K562 (cell line): ENCODE results near the gene LEAP2. TPM values are rescaled to one million over a fixed set of nuclear protein-coding genes. Genes with fewer than 3 reads are reported as not detected.

Source experiments
- ATAC-seq: fragments of 200-7000 bp; cut with Tn5 transposase; 3 replicates; pipeline ENCODE4 v1.9.1; 2020; ENCODE audit warnings: moderate library complexity
- BruUV-seq: library from RNA; stranded (reverse); fragments of 400-500 nt; replicated peaks from 2 replicates; lab custom pipeline; 2021; lab: Mats Ljungman, UMichigan
- CTCF ChIA-PET: fragments of 300-600 bp; formaldehyde crosslinking; extraction: SDS; loops from one replicate; lab custom pipeline; 2021; ENCODE audit warnings: low intra/inter-chr PET ratio; lab: Yijun Ruan, JAX
- POLR2A ChIA-PET: fragments of 300-600, 350-650 bp; sonication (Branson Sonifier 250); formaldehyde crosslinking; extraction: SDS; loops from one replicate; lab custom pipeline; 2021; ENCODE audit warnings: antibody characterized with exemption, inconsistent platforms; lab: Yijun Ruan, JAX
- DNase-seq, 4 experiments: peaks; one replicate each; pipeline versions ENCODE4 v3.0.0 to v3.0.0-alpha.2; 2011 to 2018; ENCODE audit warnings: low spot score in 3 of 4, mixed read lengths in 3 of 4; ENCODE audit errors: extremely low read depth in 1 of 4
- FAIRE-seq: peaks from 2 replicates; lab custom pipeline; 2011; peaks lifted over from hg19 to GRCh38; lab: Jason Lieb, UNC
- H2AFZ ChIP-seq: 2 replicates; pipeline ENCODE4 v1.6.0; 2011; ENCODE audit warnings: low read depth, low read length, control low read depth, inconsistent platforms
- H3K27ac ChIP-seq: fragments of 200-600 bp; 3 replicates; pipeline ENCODE4 v1.8.0; 2011; ENCODE audit warnings: low read depth, mild to moderate bottlenecking, control low read depth, inconsistent platforms, low read length, moderate library complexity, mixed read lengths; ENCODE audit errors: extremely low read depth
- H3K27me3 ChIP-seq, 2 experiments: fragments of 300-600 bp in 1 of 2; 2 replicates in 1 of 2; 3 replicates in 1 of 2; pipeline versions ENCODE4 v1.6.0 to v1.8.0; 2011; ENCODE audit warnings: inconsistent platforms in 2 of 2, low read length in 2 of 2, mild to moderate bottlenecking in 1 of 2, mixed read lengths in 1 of 2, moderate library complexity in 1 of 2; ENCODE audit not compliant: control insufficient read depth in 2 of 2, insufficient read depth in 2 of 2
- H3K36me3 ChIP-seq: fragments of 300-600 bp; 3 replicates; pipeline ENCODE4 v1.8.0; 2011; ENCODE audit warnings: mild to moderate bottlenecking, low read length, inconsistent platforms; ENCODE audit not compliant: control insufficient read depth, insufficient read depth
- H3K4me1 ChIP-seq, 2 experiments: fragments of 200-600 bp in 1 of 2; replicated peaks in 1 of 2; 2 replicates in 1 of 2; 3 replicates in 1 of 2; pipeline versions ENCODE4 v1.5.1 to v1.8.0; 2011; ENCODE audit warnings: inconsistent platforms in 2 of 2, low read length in 2 of 2, mild to moderate bottlenecking in 1 of 2, mixed read lengths in 1 of 2, moderate library complexity in 1 of 2; ENCODE audit not compliant: control insufficient read depth in 2 of 2, insufficient read depth in 2 of 2
- H3K4me2 ChIP-seq: 2 replicates; pipeline ENCODE4 v1.6.1; 2011; ENCODE audit warnings: low read length, control low read depth, inconsistent platforms, mixed read lengths; ENCODE audit not compliant: insufficient read depth
- H3K4me3 ChIP-seq: fragments of 200-600 bp; sonication (generic), shearing (Covaris generic); 2 replicates; pipeline ENCODE4 v1.5.1; 2016; ENCODE audit warnings: control low read depth, inconsistent platforms
- H3K79me2 ChIP-seq: fragments of 200-600 bp; 3 replicates; pipeline ENCODE4 v1.8.0; 2011; ENCODE audit warnings: low read length, inconsistent platforms; ENCODE audit not compliant: control insufficient read depth, insufficient read depth
- H3K9ac ChIP-seq, 2 experiments: 2 replicates each; pipeline versions ENCODE4 v1.6.0 to v1.6.1; 2011; ENCODE audit warnings: low read depth in 2 of 2, low read length in 2 of 2, control low read depth in 1 of 2, inconsistent platforms in 1 of 2, mild to moderate bottlenecking in 1 of 2, mixed read lengths in 1 of 2; ENCODE audit not compliant: insufficient read depth in 1 of 2
- H3K9me1 ChIP-seq: one replicate; pipeline ENCODE4 v1.6.0; 2011; ENCODE audit warnings: inconsistent platforms, mild to moderate bottlenecking, low read length, moderate library complexity; ENCODE audit not compliant: control insufficient read depth, insufficient read depth
- H3K9me3 ChIP-seq: replicated peaks from 2 replicates; pipeline ENCODE4 v1.5.1; 2011; ENCODE audit warnings: low read depth, low read length, inconsistent platforms; ENCODE audit not compliant: control insufficient read depth, insufficient read depth
- H4K20me1 ChIP-seq: replicated peaks from 2 replicates; pipeline ENCODE4 v1.6.1; 2011; ENCODE audit warnings: low read length, inconsistent platforms, mixed read lengths; ENCODE audit not compliant: control insufficient read depth, insufficient read depth
- ARID2 ChIP-seq: fragments of 450-650 bp; IDR thresholded peaks from 2 replicates; pipeline ENCODE4 v1.6.1; 2017; ENCODE audit warnings: antibody characterized with exemption, mild to moderate bottlenecking
- DPF2 ChIP-seq: fragments of 450-650 bp; IDR thresholded peaks from 2 replicates; pipeline ENCODE4 v1.6.1; 2016
- ESRRA ChIP-seq: fragments of 450-650 bp; IDR thresholded peaks from 2 replicates; pipeline ENCODE4 v1.6.1; 2014; ENCODE audit warnings: low read depth, mild to moderate bottlenecking, moderate library complexity, borderline replicate concordance
- FOXK1 ChIP-seq: sonication (generic); formaldehyde crosslinking; IDR thresholded peaks from 2 replicates; pipeline ENCODE4 v1.8.0; 2022; ENCODE audit warnings: missing genetic modification reagents, mild to moderate bottlenecking, borderline replicate concordance
- PHB ChIP-seq: fragments of 250-450 bp; sonication (Bioruptor Pico); IDR thresholded peaks from 2 replicates; pipeline ENCODE4 v1.5.0; 2021
- RAD51 ChIP-seq: fragments of 450-650 bp; IDR thresholded peaks from 2 replicates; pipeline ENCODE4 v1.7.1; 2016; ENCODE audit warnings: low read depth, mild to moderate bottlenecking, borderline replicate concordance
- RBBP5 ChIP-seq: fragments of 200-600 bp; sonication (generic); IDR thresholded peaks from 2 replicates; pipeline ENCODE4 v1.6.1; 2012; ENCODE audit warnings: borderline replicate concordance, mild to moderate bottlenecking, low read length, control low read depth, inconsistent platforms; ENCODE audit not compliant: insufficient read depth, poor library complexity, severe bottlenecking
- RFX1 ChIP-seq: fragments of 450-650 bp; IDR thresholded peaks from 2 replicates; pipeline ENCODE4 v1.6.1; 2016; ENCODE audit warnings: mild to moderate bottlenecking, moderate library complexity
- TCF3 ChIP-seq: sonication (generic); formaldehyde crosslinking; IDR thresholded peaks from 2 replicates; pipeline ENCODE4 v1.4.0; 2020; ENCODE audit warnings: mild to moderate bottlenecking, missing genetic modification reagents
- ZBTB8A ChIP-seq: fragments of 450-650 bp; IDR thresholded peaks from 2 replicates; pipeline ENCODE4 v1.6.1; 2018; ENCODE audit warnings: mild to moderate bottlenecking, moderate library complexity; ENCODE audit not compliant: partially characterized antibody
- ZNF133 ChIP-seq: fragments of 250-450 bp; sonication (Bioruptor Pico); IDR thresholded peaks from 2 replicates; pipeline ENCODE4 v1.4.0; 2020; ENCODE audit warnings: mild to moderate bottlenecking
- ZNF583 ChIP-seq: fragments of 250-450 bp; sonication (Bioruptor Pico); IDR thresholded peaks from 2 replicates; pipeline ENCODE4 v1.4.0; 2020
- ZNF695 ChIP-seq: fragments of 450-650 bp; formaldehyde crosslinking; IDR thresholded peaks from 2 replicates; pipeline ENCODE4 v1.4.0; 2020; ENCODE audit warnings: mild to moderate bottlenecking, moderate library complexity
- WGBS: fragments of 100-300 bp; shearing (Covaris generic); methylation state at CpG from one replicate; pipeline ENCODE4 v1.1.6; 2016; ENCODE audit warnings: low coverage, mixed read lengths; ENCODE audit not compliant: insufficient coverage; ENCODE audit errors: missing lambda C conversion rate; 5-methylcytosine and 5-hydroxymethylcytosine counted together
- in situ Hi-C: fragments of 300-500 bp; cut with MboI; formaldehyde crosslinking; loops from 4 replicates; pipeline ENCODE4 v1.15.0; 2018; ENCODE audit warnings: inconsistent platforms, mixed read lengths
- intact Hi-C: fragments of 100-400 bp; cut with micrococcal nuclease; formaldehyde crosslinking; loops from 2 replicates; pipeline ENCODE4 v1.14.2; 2022
- polyA plus RNA-seq, 8 experiments: library from polyadenylated mRNA; depleted of rRNA in 4 of 8; stranded (reverse) in 5 of 8; unstranded in 3 of 8; fragments of >200 nt; fragmentation: Nextera tagmentation in 2 of 8; fragmentation: Illumina TruSeq in 1 of 8; extraction: Ambion mirVana in 2 of 8; extraction: Trizol in 1 of 8; gene quantifications; 2 replicates each; pipeline versions ENCODE4 v1.2.1 to v1.2.3, GENCODE V29; 2011 to 2014; ENCODE audit warnings: inconsistent platforms in 1 of 8, missing spikeins in 1 of 8
- total RNA-seq, 7 experiments: library from RNA; depleted of rRNA in 6 of 7; stranded (reverse); fragments of >200 nt in 6 of 7; fragmentation: Illumina TruSeq in 2 of 7; extraction: Trizol in 2 of 7; gene quantifications; 2 replicates each; pipeline versions ENCODE4 v1.2.1 to v1.2.3, GENCODE V29; 2011 to 2021; ENCODE audit warnings: low replicate concordance in 1 of 7
- TF ChIP-seq, protein P1 (sequence below), 2 experiments: fragments of 450-650 bp; conservative IDR thresholded peaks; 2 replicates each; pipeline ENCODE4 v1.6.1; 2017; ENCODE audit warnings: mild to moderate bottlenecking in 2 of 2, moderate library complexity in 2 of 2
- TF ChIP-seq, protein P2 (sequence below), 2 experiments: IDR thresholded peaks in 1 of 2; conservative IDR thresholded peaks in 1 of 2; 2 replicates each; pipeline ENCODE4 v1.6.1; 2016; ENCODE audit warnings: low read depth in 2 of 2, mild to moderate bottlenecking in 1 of 2, missing compliant biosample characterization in 1 of 2, missing genetic modification characterization in 1 of 2, moderate library complexity in 1 of 2
- TF ChIP-seq, protein P3 (sequence below): fragments of 250-450 bp; sonication (Bioruptor Pico); IDR thresholded peaks from 2 replicates; pipeline ENCODE4 v1.8.0; 2021; ENCODE audit warnings: borderline replicate concordance, mild to moderate bottlenecking, moderate library complexity; ENCODE audit not compliant: poor library complexity, severe bottlenecking

Gene LEAP2
- total and polyA plus RNA-seq, 9 of the 15 experiments (the other 6 are each of a cell fraction or from before 2014, with no cell fraction given): 1.1 to 5.6 (median 2.5) TPM

GRCh38 chr5:132887283-132887682 lies 13.8 kb downstream of the LEAP2 start:
- no peak for FAIRE-seq
- Histone ChIP-seq H3K4me1 (no peaks in the 10 kb centered on the region), H3K27ac (no peak overlapping the region), H3K27me3 (no peaks in the 10 kb centered on the region), H4K20me1 (no peaks in the 10 kb centered on the region), H3K4me3 (no peak overlapping the region), H2AFZ (no peak overlapping the region), H3K79me2 (no peaks in the 10 kb centered on the region), H3K9me1 (no peaks in the 10 kb centered on the region), H3K36me3 (peaks cover 73% of the 10 kb centered on the region), H3K9ac (no peak overlapping the region), H3K9me3 (no peaks in the 10 kb centered on the region), H3K4me2 (no peak overlapping the region)
- ATAC-seq: no peak
- ChIA-PET POLR2A (interaction anchor here (1.0 to 1.1 kb wide), 2 partner anchors 16 to 19 kb away, joined by 3 read pairs; no protein-coding TSS in a partner anchor), CTCF (no interaction called here)
- no peak for TF ChIP-seq ESRRA
- TF ChIP-seq TCF3 (CRISPR knock-in tag): no peak
- TF ChIP-seq ZBTB8A: no peak
- no peak for TF ChIP-seq DPF2
- TF ChIP-seq ZNF133 (CRISPR knock-in tag): no peak
- no peak for TF ChIP-seq ARID2
- TF ChIP-seq, protein P1, sequence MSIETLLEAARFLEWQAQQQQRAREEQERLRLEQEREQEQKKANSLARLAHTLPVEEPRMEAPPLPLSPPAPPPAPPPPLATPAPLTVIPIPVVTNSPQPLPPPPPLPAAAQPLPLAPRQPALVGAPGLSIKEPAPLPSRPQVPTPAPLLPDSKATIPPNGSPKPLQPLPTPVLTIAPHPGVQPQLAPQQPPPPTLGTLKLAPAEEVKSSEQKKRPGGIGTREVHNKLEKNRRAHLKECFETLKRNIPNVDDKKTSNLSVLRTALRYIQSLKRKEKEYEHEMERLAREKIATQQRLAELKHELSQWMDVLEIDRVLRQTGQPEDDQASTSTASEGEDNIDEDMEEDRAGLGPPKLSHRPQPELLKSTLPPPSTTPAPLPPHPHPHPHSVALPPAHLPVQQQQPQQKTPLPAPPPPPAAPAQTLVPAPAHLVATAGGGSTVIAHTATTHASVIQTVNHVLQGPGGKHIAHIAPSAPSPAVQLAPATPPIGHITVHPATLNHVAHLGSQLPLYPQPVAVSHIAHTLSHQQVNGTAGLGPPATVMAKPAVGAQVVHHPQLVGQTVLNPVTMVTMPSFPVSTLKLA (conservative IDR thresholded peaks at IDR 0.05): no peak
- TF ChIP-seq ZNF583 (CRISPR knock-in tag): no peak
- no peak for TF ChIP-seq RFX1
- no peak for TF ChIP-seq PHB (CRISPR knock-in tag)
- no peak for TF ChIP-seq RAD51
- TF ChIP-seq, protein P2, sequence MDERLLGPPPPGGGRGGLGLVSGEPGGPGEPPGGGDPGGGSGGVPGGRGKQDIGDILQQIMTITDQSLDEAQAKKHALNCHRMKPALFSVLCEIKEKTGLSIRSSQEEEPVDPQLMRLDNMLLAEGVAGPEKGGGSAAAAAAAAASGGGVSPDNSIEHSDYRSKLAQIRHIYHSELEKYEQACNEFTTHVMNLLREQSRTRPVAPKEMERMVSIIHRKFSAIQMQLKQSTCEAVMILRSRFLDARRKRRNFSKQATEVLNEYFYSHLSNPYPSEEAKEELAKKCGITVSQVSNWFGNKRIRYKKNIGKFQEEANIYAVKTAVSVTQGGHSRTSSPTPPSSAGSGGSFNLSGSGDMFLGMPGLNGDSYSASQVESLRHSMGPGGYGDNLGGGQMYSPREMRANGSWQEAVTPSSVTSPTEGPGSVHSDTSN (CRISPR knock-in tag; IDR thresholded peaks at IDR 0.05; ENCODE audit: low read depth): no peak
- TF ChIP-seq, protein P2 (tag; conservative IDR thresholded peaks at IDR 0.05; ENCODE audit: low read depth): no peak
- TF ChIP-seq, protein P3, sequence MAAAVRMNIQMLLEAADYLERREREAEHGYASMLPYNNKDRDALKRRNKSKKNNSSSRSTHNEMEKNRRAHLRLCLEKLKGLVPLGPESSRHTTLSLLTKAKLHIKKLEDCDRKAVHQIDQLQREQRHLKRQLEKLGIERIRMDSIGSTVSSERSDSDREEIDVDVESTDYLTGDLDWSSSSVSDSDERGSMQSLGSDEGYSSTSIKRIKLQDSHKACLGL: no peak
- TF ChIP-seq RBBP5: no peak
- no peak for TF ChIP-seq FOXK1 (CRISPR knock-in tag)
- no peak for TF ChIP-seq ZNF695 (CRISPR knock-in tag)
- 41% methylated on average over 1 of the region's 1 CpG for WGBS
- BruUV-seq: no TSS peak
- no peak for DNase-seq
- intact Hi-C loops (loop anchor here (10.0 kb wide), 1 partner anchor 212 kb away; the partner anchor contains the start of gene IL4), in situ Hi-C loops (no loop called here)
